Spinal cord (tissue), 10 donors: ENCODE results near the gene AHNAK. TPM values are rescaled to one million over a fixed set of nuclear protein-coding genes. Genes with fewer than 3 reads are reported as not detected.
"Not testable (repeated sequence)": the region's sequence is repeated elsewhere in the genome, so short reads cannot be mapped to it uniquely, and the experiment has no call there.

Experiments used
- DNase-seq, 6 donors: peaks; one replicate each; pipeline versions ENCODE4 v3.0.0 to v3.0.0-alpha.2; 2013 to 2015; ENCODE audit warnings: low spot score in 6 of 6, low read depth in 4 of 6
- H3K27ac ChIP-seq: one replicate; pipeline ENCODE4 v1.5.1; 2013; ENCODE audit warnings: low read depth, low read length, control low read depth
- H3K27me3 ChIP-seq: one replicate; pipeline ENCODE4 v1.6.1; 2013; ENCODE audit warnings: low read length; ENCODE audit not compliant: control insufficient read depth, insufficient read depth
- H3K36me3 ChIP-seq: one replicate; pipeline ENCODE4 v1.6.1; 2013; ENCODE audit warnings: low read length; ENCODE audit not compliant: control insufficient read depth, insufficient read depth
- H3K4me1 ChIP-seq: one replicate; pipeline ENCODE4 v1.6.1; 2013; ENCODE audit warnings: low read length; ENCODE audit not compliant: control insufficient read depth, insufficient read depth
- H3K4me3 ChIP-seq: one replicate; pipeline ENCODE4 v1.5.1; 2013; ENCODE audit warnings: low read depth, low read length, control low read depth
- H3K9me3 ChIP-seq: one replicate; pipeline ENCODE4 v1.6.1; 2013; ENCODE audit warnings: low read length; ENCODE audit not compliant: control insufficient read depth, insufficient read depth
- WGBS: methylation state at CpG from one replicate; pipeline ENCODE4 v1.1.5; 2013; ENCODE audit warnings: missing lambda C conversion rate; ENCODE audit not compliant: insufficient coverage; 5-methylcytosine and 5-hydroxymethylcytosine counted together
- polyA plus RNA-seq, 2 donors: library from polyadenylated mRNA; unstranded; fragments of 120-200 nt; gene quantifications; one replicate each; pipeline ENCODE4 v1.2.1, GENCODE V29; 2013; ENCODE audit not compliant: insufficient read length in 2 of 2
- total RNA-seq, 2 donors: library from RNA; depleted of rRNA in 1 of 2; stranded (reverse); fragments of 120-200 nt in 1 of 2; fragments of >200 nt in 1 of 2; gene quantifications; one replicate each; pipeline versions ENCODE4 v1.2.3 to v1.2.4, GENCODE V29; 2013 to 2014
- donor health status: healthy.

AHNAK gene
- total and polyA plus RNA-seq, 4 donors = 60.2 to 463 (median 165) TPM

GRCh38 chr11:62585356-62585755 lies 38.8 kb upstream of the AHNAK start:
- not testable (repeated sequence) for H3K27me3 ChIP-seq, H3K27ac ChIP-seq, H3K4me3 ChIP-seq, H3K9me3 ChIP-seq, H3K4me1 ChIP-seq, DNase-seq
- 100% methylated on average over 4 of the region's 7 CpGs for WGBS
- H3K36me3 ChIP-seq = peaks cover 67% of the 10 kb centered on the region

GRCh38 chr11:62581735-62582134 lies 35.1 kb upstream of the AHNAK start:
- not testable (repeated sequence) for DNase-seq, H3K9me3 ChIP-seq, H3K27me3 ChIP-seq, H3K27ac ChIP-seq, H3K4me1 ChIP-seq, H3K4me3 ChIP-seq
- 100% methylated on average over 3 of the region's 4 CpGs for WGBS
- peaks cover 82% of the 10 kb centered on the region for H3K36me3 ChIP-seq

- 97% methylated on average over 11 of the region's 18 CpGs for WGBS
- peaks cover 82% of the 10 kb centered on the region for H3K36me3 ChIP-seq
Observed at GRCh38 chr11:62580959-62581715, 34.5 kb upstream of the AHNAK start.

DNA sequence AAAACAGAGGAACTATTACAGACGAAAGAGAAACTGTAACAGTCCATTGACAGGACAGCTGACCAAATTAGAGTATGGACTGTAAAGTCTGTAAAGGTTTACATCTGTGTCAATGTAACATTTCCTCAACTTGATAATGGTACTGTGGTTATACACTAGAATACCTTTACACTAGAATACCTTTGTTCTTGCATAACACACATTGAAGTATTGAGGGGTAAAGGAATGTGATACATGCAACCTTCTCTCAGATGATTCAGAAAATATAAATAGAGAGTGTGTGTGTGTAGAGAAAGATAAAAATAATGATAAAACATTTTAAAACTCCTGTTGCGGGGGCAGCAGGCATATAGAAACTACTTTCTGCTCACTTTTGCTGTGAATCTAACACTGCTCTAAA lies 32.6 kb upstream of the AHNAK start:
- WGBS = 100% methylated on average over 1 of the region's 2 CpGs
- Histone ChIP-seq H3K36me3 (peaks cover 80% of the 10 kb centered on the region), H3K27ac (no peak overlapping the region), H3K4me1 (peaks cover 17% of the 10 kb centered on the region), H3K4me3 (no peak overlapping the region), H3K27me3 (no peaks in the 10 kb centered on the region), H3K9me3 (no peaks in the 10 kb centered on the region)
- DNase-seq = no peak

More at GRCh38 chr11:62580959-62581715, 34.5 kb upstream of the AHNAK start:
- H3K27ac ChIP-seq = no peak overlapping the region
- no peaks in the 10 kb centered on the region for H3K9me3 ChIP-seq
- no peaks in the 10 kb centered on the region for H3K4me1 ChIP-seq
- H3K27me3 ChIP-seq = no peaks in the 10 kb centered on the region
- no peak for DNase-seq
- H3K4me3 ChIP-seq = no peak overlapping the region

DNA sequence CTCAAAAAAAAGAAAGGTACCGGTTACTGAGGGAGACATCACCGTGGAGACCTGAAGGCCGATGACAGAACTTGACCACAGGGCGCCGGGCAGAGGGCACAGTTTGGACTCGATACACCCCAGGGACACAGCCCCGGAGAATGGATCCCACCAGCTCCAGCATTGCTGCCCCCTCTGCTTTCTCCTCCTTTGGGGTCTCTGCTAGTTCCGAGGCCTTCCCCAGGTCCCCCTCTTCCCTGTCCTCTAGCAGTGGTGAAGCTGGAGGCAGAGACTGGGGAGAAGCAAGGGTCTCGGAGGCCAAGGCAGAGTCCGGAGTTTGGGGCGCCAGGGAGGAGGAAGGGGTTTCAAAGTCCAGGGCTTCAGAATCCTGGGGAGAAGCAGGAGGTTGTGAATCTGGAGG lies 31.9 kb upstream of the AHNAK start:
- WGBS = 94% methylated on average over 10 of the region's 11 CpGs
- Histone ChIP-seq H3K27me3 (no peaks in the 10 kb centered on the region), H3K4me1 (peaks cover 19% of the 10 kb centered on the region), H3K4me3 (no peak overlapping the region), H3K27ac (no peak overlapping the region), H3K36me3 (peaks cover 77% of the 10 kb centered on the region), H3K9me3 (no peaks in the 10 kb centered on the region)
- DNase-seq = no peak

GRCh38 chr11:62577046-62577714 lies 30.6 kb upstream of the AHNAK start:
- DNase-seq = no peak
- Histone ChIP-seq H3K36me3 (peaks cover 74% of the 10 kb centered on the region), H3K4me3 (no peak overlapping the region), H3K27me3 (no peaks in the 10 kb centered on the region), H3K9me3 (no peaks in the 10 kb centered on the region), H3K27ac (peak overlapping the region; percentile 37), H3K4me1 (peaks cover 23% of the 10 kb centered on the region)
- 81% methylated on average over 11 of the region's 12 CpGs for WGBS

- Histone ChIP-seq H3K27me3 (no peaks in the 10 kb centered on the region), H3K4me3 (no peak overlapping the region), H3K36me3 (peaks cover 71% of the 10 kb centered on the region), H3K27ac (no peak overlapping the region), H3K9me3 (no peaks in the 10 kb centered on the region), H3K4me1 (peaks cover 23% of the 10 kb centered on the region)
- 93% methylated on average over 13 of the region's 14 CpGs for WGBS
- DNase-seq = no peak
Observed at GRCh38 chr11:62575837-62576236, 29.2 kb upstream of the AHNAK start.

GRCh38 chr11:62575156-62575555 lies 28.6 kb upstream of the AHNAK start:
- Histone ChIP-seq H3K4me3 (peak overlapping the region; percentile 93), H3K36me3 (peaks cover 73% of the 10 kb centered on the region), H3K27ac (peak overlapping the region; percentile 97), H3K9me3 (no peaks in the 10 kb centered on the region), H3K27me3 (no peaks in the 10 kb centered on the region), H3K4me1 (peaks cover 23% of the 10 kb centered on the region)
- no peak for DNase-seq
- 70% methylated on average over 17 of the region's 17 CpGs for WGBS

GRCh38 chr11:62574363-62575071 lies 27.9 kb upstream of the AHNAK start:
- Histone ChIP-seq H3K4me1 (peaks cover 23% of the 10 kb centered on the region), H3K9me3 (no peaks in the 10 kb centered on the region), H3K27me3 (no peaks in the 10 kb centered on the region), H3K27ac (peak overlapping the region; percentile 97), H3K36me3 (peaks cover 73% of the 10 kb centered on the region), H3K4me3 (peak overlapping the region; percentile 93)
- DNase-seq = no peak
- WGBS = 3% methylated on average over 33 of the region's 33 CpGs
